DMS153 (cell line): ENCODE data around the gene EMC7.

Experiments used
- DNase-seq: peaks from one replicate; lab custom pipeline; 2025; lab: John Stamatoyannopoulos, UW

The EMC7 gene

GRCh38 chr15:34038023-34038870, 63.4 kb downstream of the EMC7 start:
- peak; percentile 23 for DNase-seq
